Hepatocyte (in vitro differentiated cells): Measurements from ENCODE around the gene SLC44A4.

Experiments
- EZH2 ChIP-seq: fragments of 200-600 bp; sonication (generic); IDR thresholded peaks from 2 replicates; pipeline ENCODE4 v1.6.1; 2016; ENCODE audit warnings: antibody characterized with exemption, mild to moderate bottlenecking, borderline replicate concordance
- EZH2phosphoT487 ChIP-seq: fragments of 200-600 bp; sonication (generic); IDR thresholded peaks from one replicate; pipeline ENCODE4 v1.6.1; 2018; ENCODE audit warnings: antibody characterized with exemption, mild to moderate bottlenecking, low read depth, moderate library complexity; ENCODE audit not compliant: unreplicated experiment, severe bottlenecking
- TF ChIP-seq, protein P1 (sequence below): fragments of 200-600 bp; sonication (generic); IDR thresholded peaks from 2 replicates; pipeline ENCODE4 v1.5.1; 2016; ENCODE audit warnings: antibody characterized with exemption, mild to moderate bottlenecking; ENCODE audit not compliant: poor library complexity

DNA sequence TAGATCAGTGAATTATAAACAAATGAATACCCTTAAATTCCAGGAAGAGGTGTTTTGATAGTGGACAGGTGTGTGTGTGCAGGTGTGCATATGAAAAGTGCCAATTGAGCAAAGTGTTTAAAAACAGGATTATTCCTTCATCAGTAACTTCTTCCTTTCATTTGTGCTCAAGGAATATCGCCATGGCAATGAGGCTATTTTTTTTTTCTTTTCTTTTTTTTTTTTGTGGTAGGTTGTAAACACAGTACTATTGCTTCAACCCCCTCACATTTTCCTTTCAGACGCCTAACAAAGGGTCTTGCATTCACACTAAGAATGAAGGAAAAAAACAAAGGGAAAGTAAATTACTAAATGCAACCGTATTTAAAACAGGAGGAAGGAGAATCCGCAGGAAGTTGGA is 53.2 kb downstream of the SLC44A4 start:
- TF ChIP-seq EZH2 (no peak), EZH2phosphoT487 (no peak)
- TF ChIP-seq, protein P1, sequence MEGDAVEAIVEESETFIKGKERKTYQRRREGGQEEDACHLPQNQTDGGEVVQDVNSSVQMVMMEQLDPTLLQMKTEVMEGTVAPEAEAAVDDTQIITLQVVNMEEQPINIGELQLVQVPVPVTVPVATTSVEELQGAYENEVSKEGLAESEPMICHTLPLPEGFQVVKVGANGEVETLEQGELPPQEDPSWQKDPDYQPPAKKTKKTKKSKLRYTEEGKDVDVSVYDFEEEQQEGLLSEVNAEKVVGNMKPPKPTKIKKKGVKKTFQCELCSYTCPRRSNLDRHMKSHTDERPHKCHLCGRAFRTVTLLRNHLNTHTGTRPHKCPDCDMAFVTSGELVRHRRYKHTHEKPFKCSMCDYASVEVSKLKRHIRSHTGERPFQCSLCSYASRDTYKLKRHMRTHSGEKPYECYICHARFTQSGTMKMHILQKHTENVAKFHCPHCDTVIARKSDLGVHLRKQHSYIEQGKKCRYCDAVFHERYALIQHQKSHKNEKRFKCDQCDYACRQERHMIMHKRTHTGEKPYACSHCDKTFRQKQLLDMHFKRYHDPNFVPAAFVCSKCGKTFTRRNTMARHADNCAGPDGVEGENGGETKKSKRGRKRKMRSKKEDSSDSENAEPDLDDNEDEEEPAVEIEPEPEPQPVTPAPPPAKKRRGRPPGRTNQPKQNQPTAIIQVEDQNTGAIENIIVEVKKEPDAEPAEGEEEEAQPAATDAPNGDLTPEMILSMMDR: no peak
